COLO829 (cell line): Measurements from ENCODE around the gene NAPEPLD.
"Not testable (repeated sequence)": the region's sequence is repeated elsewhere in the genome, so short reads cannot be mapped to it uniquely, and the experiment has no call there.

Experiments
- DNase-seq: peaks from one replicate; pipeline ENCODE4 v3.0.0; 2012; ENCODE audit warnings: low spot score

NAPEPLD gene

GRCh38 chr7:103148994-103149807, at the start of gene NAPEPLD:
Gene NAPEPLD, minus strand, starts transcription at chr7:103149099. Its CDS starts 20,323 bp downstream, at chr7:103128776.
- DNase-seq = peak; percentile 95

- not testable (repeated sequence) for DNase-seq
Observed at GRCh38 chr7:103198079-103198478, 49.2 kb upstream of the NAPEPLD start.

GRCh38 chr7:103195364-103195763, 46.5 kb upstream of the NAPEPLD start:
- not testable (repeated sequence) for DNase-seq

DNA sequence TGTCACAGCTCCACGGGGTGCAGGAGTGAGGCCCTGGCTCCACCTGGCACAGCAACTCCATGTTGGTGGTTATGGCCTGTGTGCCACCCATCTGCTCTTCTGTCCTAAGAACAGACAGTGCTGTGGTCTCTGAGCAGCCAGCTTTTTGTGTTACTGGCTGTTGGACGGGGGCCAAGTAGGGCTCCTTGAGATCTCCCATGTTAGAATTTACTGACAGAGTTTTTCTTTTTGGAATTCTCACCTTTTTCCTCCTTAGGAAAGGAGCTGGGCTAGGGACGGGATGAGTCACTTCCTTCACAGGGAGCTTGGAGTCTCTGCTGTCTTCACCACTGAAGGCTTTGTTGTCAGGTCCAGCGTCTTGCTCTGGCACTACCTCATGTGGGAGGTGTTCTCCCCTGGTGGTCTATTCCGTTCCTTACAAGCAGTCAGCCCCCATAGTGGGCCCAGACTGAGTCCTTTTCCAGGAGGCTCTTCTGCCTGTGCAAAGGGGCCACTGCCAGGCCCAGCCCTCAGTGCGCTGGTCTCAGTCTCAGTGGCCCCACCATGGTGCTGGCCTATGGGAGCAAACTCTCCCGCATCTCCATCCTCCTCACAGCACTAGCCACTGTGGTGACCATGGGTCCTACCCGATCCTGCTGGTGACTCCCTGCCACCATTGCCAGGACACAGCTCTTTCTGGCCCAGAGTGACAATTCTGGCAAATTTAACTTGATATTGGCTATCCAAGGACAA, 23.7 kb upstream of the NAPEPLD start:
- not testable (repeated sequence) for DNase-seq

- DNase-seq = not testable (repeated sequence)
Observed at GRCh38 chr7:103171695-103172414, 23.0 kb upstream of the NAPEPLD start.

- DNase-seq = not testable (repeated sequence)
Observed at GRCh38 chr7:103166921-103167544, 18.1 kb upstream of the NAPEPLD start.

- not testable (repeated sequence) for DNase-seq
Observed at GRCh38 chr7:103163087-103163825, 14.4 kb upstream of the NAPEPLD start.

DNA sequence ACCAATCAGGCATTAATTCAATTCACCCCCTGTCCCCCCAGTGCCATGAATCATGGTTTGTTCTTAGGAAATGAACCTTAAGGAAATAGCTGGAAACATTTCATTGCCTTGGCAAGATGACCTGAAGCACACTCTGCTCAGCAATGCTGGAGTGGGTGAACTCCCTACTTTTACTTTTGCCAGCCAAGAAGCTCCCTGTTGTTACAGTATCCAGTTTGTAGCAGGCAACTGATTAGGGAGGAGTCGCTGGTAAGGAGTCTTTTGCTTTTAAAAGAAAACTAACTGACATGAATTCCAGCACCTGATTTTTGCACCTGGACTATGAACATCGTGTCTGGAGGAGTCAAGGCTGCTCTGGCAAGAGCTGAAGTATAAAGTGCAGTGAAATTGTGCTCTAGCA, 13.7 kb upstream of the NAPEPLD start:
- not testable (repeated sequence) for DNase-seq

DNA sequence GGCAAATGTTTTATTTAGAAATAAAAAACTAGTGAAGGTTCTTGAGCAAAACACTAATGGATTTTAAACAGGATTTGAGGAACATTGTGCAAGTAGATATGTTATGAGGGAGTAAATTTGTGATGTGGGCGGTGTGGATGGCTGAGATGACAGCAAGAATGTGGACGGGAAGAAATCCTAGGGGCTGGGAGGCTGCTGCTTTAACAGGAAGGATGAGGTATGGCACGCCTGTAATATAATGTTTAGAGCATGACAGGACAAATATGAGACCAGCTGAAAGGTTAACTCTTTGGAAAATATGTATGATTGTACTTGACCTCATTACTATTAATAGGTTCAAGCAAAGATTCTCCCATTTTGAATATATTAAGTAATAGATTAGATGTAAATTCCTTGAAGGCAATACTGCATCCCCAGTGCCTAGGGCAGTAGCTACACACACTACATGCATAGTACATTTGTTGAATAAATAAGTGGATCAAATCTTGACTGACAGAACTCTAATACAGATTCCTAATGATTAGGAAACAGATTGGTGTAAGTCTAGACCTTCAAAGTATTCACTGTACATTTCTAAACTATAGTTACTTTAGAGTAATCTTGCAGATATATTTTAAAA, 13.2 kb upstream of the NAPEPLD start:
- DNase-seq = not testable (repeated sequence)

GRCh38 chr7:103159072-103159471, 10.2 kb upstream of the NAPEPLD start:
- not testable (repeated sequence) for DNase-seq

DNA sequence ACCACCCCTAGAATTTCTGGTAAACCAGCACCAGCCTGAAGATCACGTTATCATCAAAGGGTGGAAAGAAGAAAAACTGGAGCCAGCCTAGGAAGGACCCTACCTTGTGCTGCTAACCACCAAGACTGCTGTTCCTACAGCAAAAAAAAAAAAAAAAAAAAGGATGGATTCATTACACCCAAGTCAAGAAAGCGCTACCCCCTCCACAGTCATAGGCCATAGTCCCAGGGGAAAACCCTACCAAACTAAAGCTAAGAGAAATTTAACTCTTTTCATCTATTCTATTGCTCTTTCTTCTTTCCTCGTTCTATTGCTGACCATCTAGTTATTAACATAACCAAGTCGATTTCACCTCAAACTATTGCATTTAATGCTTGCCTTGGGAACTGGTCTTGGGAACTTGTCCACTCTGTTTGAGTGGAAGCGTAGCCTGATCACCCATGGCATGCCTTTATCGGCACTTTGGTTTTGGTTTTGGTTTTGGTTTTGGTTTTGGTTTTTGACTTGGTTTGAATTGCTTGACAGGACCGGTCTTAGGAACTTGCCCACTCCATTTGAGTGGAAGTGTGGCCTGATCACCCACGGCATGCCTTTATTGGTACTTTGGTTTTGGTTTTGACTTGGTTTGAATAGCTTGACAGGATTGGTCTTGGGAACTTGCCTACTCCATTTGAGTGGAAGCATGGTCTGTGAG, 6.6 kb upstream of the NAPEPLD start:
- not testable (repeated sequence) for DNase-seq

DNA sequence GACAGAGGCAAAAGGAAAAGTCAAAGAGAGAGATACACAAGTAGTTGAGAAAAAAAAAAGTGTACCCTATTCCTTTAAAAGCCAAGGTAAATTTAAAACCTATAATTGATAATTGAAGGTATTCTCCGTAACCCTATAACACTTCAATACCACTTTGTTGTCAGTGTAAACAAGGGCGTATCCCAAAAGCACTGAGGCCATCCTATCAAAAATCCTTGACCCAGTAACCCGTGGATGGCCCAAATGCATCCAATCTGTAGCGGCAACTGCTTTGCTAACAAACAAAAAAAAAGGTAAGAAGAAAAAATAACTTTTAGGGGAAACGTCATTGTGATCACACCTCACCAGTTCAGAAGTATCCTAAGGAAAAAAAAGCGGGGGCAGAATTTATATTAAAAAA, 5.1 kb upstream of the NAPEPLD start:
- DNase-seq = no peak

- DNase-seq = not testable (repeated sequence)
Observed at GRCh38 chr7:103152744-103153617, 4.1 kb upstream of the NAPEPLD start.

- DNase-seq = not testable (repeated sequence)
Observed at GRCh38 chr7:103151993-103152676, 3.2 kb upstream of the NAPEPLD start.

- DNase-seq = no peak
Observed at GRCh38 chr7:103150192-103150591, 1.3 kb upstream of the NAPEPLD start.

DNA sequence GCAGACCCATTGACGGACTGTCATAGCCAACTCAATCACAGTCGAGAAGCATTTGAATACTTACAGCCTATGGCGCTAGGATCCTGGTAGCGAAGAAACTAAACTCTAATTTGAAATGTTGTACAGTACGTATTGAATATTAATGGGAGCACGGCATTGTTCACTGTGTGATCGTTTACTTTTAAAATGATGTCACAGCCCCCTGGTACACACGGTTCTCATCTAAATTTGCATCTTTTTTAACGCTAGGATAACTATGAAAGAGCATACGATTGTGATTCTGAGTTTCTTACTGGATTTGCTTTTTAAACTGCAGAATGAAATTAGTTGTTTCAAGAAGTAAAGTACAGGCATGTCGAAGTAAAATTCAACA, 895 bp upstream of the NAPEPLD start:
- no peak for DNase-seq

DNA sequence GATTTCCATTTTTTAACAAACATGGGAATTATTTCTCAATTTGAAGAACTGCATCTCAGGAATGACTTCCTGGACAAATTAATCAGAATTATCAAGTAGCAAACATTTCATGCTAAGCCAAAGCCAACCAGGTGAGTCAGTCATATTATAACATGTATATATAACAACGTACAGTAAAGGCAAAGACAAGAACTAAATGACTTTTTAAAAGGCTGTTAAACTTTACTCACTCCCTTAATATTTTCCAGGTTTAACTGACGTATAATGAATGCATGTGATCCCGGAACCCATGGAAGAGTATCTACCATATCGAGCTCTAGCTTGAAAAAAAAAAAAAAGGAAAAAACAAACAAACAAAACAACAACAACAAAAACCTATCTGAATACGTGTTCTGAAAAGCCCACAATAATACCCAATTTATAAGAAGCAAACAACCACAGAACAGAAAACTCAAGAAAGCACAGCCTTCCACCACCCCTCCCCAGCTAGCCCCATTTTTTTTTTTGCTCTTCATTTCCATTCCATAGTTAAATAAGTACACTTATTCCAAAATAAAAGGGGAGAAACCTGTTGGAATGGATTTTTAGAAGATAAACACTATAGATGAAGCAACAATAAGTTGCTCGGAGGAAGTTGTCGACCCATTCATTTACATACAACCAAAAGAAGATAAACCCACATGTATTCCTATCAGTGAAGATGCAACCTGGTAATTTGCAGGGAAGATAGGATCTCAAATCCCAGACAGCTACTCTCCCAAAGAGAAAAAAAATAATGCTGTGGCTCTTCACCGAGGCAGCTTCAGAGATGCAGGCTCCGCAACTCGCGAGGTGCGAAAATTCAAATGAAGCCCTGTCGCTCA, 537 bp downstream of the NAPEPLD start:
- DNase-seq = no peak

DNA sequence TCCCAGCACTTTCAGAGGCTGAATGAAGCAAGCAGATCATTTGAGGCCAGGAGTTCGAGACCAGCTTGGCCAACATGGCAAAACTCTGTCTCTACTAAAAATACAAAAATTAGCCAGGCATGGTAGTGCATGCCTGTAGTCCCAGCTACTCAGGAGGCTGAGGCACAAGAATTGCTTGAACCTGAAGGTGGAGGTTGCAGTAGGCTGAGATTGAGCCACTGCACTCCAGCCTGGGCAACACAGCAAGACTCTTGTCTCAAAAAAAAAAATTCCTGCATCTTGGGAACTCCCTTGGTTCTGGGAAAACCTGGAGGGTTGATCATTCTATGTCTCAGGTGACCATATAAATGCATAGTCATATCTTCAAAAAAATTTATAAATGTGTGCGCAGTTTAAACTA, 4.1 kb downstream of the NAPEPLD start:
- DNase-seq = not testable (repeated sequence)
